Thoracic aorta (tissue), 2 donors: ENCODE measurements around the gene UNC50. TPM values are rescaled to one million over a fixed set of nuclear protein-coding genes. Genes with fewer than 3 reads are reported as not detected.

Experiments
- ATAC-seq: fragments of 150-250 bp; one replicate; pipeline ENCODE4 v1.8.0; 2017; ENCODE audit warnings: low read depth; ENCODE audit not compliant: insufficient number of reproducible peaks, low FRiP score
- DNase-seq: peaks from one replicate; pipeline ENCODE4 v3.0.0-alpha.2; 2020; ENCODE audit warnings: low spot score
- H3K27ac ChIP-seq, 2 donors: fragments of 200-600 bp; sonication (generic); 1 replicate in 1 of 2; 2 replicates in 1 of 2; pipeline ENCODE4 v1.5.1; 2016; ENCODE audit warnings: mild to moderate bottlenecking in 2 of 2, moderate library complexity in 2 of 2
- H3K27me3 ChIP-seq: fragments of 200-600 bp; sonication (generic); replicated peaks from 2 replicates; pipeline ENCODE4 v1.6.0; 2016; ENCODE audit warnings: mild to moderate bottlenecking; ENCODE audit not compliant: insufficient read depth
- H3K36me3 ChIP-seq: fragments of 200-600 bp; sonication (generic); one replicate; pipeline ENCODE4 v1.5.1; 2016
- H3K4me1 ChIP-seq, 2 donors: fragments of 200-600 bp; sonication (generic); 1 replicate in 1 of 2; 2 replicates in 1 of 2; pipeline versions ENCODE4 v1.5.1 to v1.6.0; 2016; ENCODE audit warnings: low read depth in 2 of 2, mild to moderate bottlenecking in 1 of 2; ENCODE audit not compliant: control insufficient read depth in 1 of 2
- H3K4me3 ChIP-seq: fragments of 200-600 bp; sonication (generic); 2 replicates; pipeline ENCODE4 v1.5.1; 2016; ENCODE audit warnings: mild to moderate bottlenecking
- H3K9me3 ChIP-seq: fragments of 200-600 bp; sonication (generic); 2 replicates; pipeline ENCODE4 v1.5.1; 2016
- CTCF ChIP-seq: fragments of 200-600 bp; sonication (generic); IDR thresholded peaks from one replicate; pipeline ENCODE4 v1.5.1; 2019; ENCODE audit warnings: antibody characterized with exemption
- total RNA-seq, 2 donors: library from RNA; depleted of rRNA; stranded (reverse); fragments of >200 nt; gene quantifications; one replicate each; pipeline versions ENCODE4 v1.1.0 to v1.2.3, GENCODE V29; 2016

Gene UNC50
- total RNA-seq, 2 donors from 2014 or later, result 32.6 to 38.2 TPM

GRCh38 chr2:98570356-98570755 lies 38.0 kb upstream of the UNC50 start:
- peaks cover 28% of the 10 kb centered on the region for H3K36me3 ChIP-seq
- no peaks in the 10 kb centered on the region for H3K27me3 ChIP-seq
- DNase-seq (no peak), ATAC-seq (no peak)
- H3K27ac ChIP-seq, result no peak overlapping the region
- no peaks in the 10 kb centered on the region for H3K4me1 ChIP-seq
- H3K9me3 ChIP-seq, result no peaks in the 10 kb centered on the region
- no peak overlapping the region for H3K4me3 ChIP-seq
- no peak for TF ChIP-seq CTCF

- H3K4me3 ChIP-seq, result no peak overlapping the region
- ATAC-seq (no peak), DNase-seq (no peak)
- no peaks in the 10 kb centered on the region for H3K27me3 ChIP-seq
- TF ChIP-seq CTCF, result no peak
- no peak overlapping the region for H3K27ac ChIP-seq
- H3K4me1 ChIP-seq, result no peaks in the 10 kb centered on the region
- H3K9me3 ChIP-seq, result no peaks in the 10 kb centered on the region
- peaks cover 24% of the 10 kb centered on the region for H3K36me3 ChIP-seq
Observed at GRCh38 chr2:98571121-98571701, 37.2 kb upstream of the UNC50 start.

GRCh38 chr2:98571796-98572195 lies 36.6 kb upstream of the UNC50 start:
- no peaks in the 10 kb centered on the region for H3K27me3 ChIP-seq
- ATAC-seq, result no peak
- no peak overlapping the region for H3K27ac ChIP-seq
- peaks cover 24% of the 10 kb centered on the region for H3K36me3 ChIP-seq
- no peak for TF ChIP-seq CTCF
- no peaks in the 10 kb centered on the region for H3K9me3 ChIP-seq
- H3K4me1 ChIP-seq, result no peaks in the 10 kb centered on the region
- H3K4me3 ChIP-seq, result no peak overlapping the region
- DNase-seq, result no peak

GRCh38 chr2:98572211-98572610 lies 36.2 kb upstream of the UNC50 start:
- no peaks in the 10 kb centered on the region for H3K27me3 ChIP-seq
- no peak overlapping the region for H3K4me3 ChIP-seq
- H3K9me3 ChIP-seq, result no peaks in the 10 kb centered on the region
- ATAC-seq, result no peak
- no peak for DNase-seq
- no peaks in the 10 kb centered on the region for H3K4me1 ChIP-seq
- H3K36me3 ChIP-seq, result peaks cover 27% of the 10 kb centered on the region
- TF ChIP-seq CTCF, result no peak
- no peak overlapping the region for H3K27ac ChIP-seq

- no peak for ATAC-seq
Observed at GRCh38 chr2:98572676-98573075, 35.7 kb upstream of the UNC50 start.

More at GRCh38 chr2:98572676-98573075, 35.7 kb upstream of the UNC50 start:
- no peak for TF ChIP-seq CTCF
- Histone ChIP-seq H3K4me3 (no peak overlapping the region), H3K27me3 (no peaks in the 10 kb centered on the region), H3K36me3 (peaks cover 28% of the 10 kb centered on the region), H3K4me1 (no peaks in the 10 kb centered on the region), H3K9me3 (no peaks in the 10 kb centered on the region), H3K27ac (no peak overlapping the region)
- DNase-seq, result no peak
